ENCODE results near the gene PTX4.
A peak's percentile ranks its signal among the peaks of the same experiment; 100 is the strongest.

Gene PTX4

GRCh38 chr16:1492082-1492922, 3.6 kb upstream of the PTX4 start:
- TF ChIP-seq POLR2A (IDR thresholded peaks at IDR 0.05; ENCODE audit: extremely low read depth, insufficient read length), result peak; percentile 4
- no peak for TF ChIP-seq CTCF (IDR thresholded peaks at IDR 0.05; ENCODE audit: low read depth, low read length)
- TF ChIP-seq, protein P1, sequence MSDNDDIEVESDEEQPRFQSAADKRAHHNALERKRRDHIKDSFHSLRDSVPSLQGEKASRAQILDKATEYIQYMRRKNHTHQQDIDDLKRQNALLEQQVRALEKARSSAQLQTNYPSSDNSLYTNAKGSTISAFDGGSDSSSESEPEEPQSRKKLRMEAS (IDR thresholded peaks at IDR 0.05; ENCODE audit: low read depth, low read length), result no peak
- H3K4me3 ChIP-seq (ENCODE audit: low read depth, low read length), result peak overlapping the region; percentile 79
- peak; percentile 32 for DNase-seq (ENCODE audit: low read depth)

- TF ChIP-seq CTCF (IDR thresholded peaks at IDR 0.05; ENCODE audit: low read depth, low read length), result peak; percentile 47
- TF ChIP-seq POLR2A (IDR thresholded peaks at IDR 0.05; ENCODE audit: extremely low read depth, insufficient read length), result peak; percentile 28
- TF ChIP-seq MYC (IDR thresholded peaks at IDR 0.05; ENCODE audit: low read depth, low read length), result peak; percentile 75
- TF ChIP-seq, protein P1 (IDR thresholded peaks at IDR 0.05; ENCODE audit: low read depth, low read length), result peak; percentile 14
- peak overlapping the region; percentile 79 for H3K4me3 ChIP-seq (ENCODE audit: low read depth, low read length)
- DNase-seq (ENCODE audit: low read depth), result peak; percentile 87
These were observed 2.6 kb upstream of the PTX4 start for GRCh38 chr16:1491327-1491726.

- TF ChIP-seq, protein P1 (IDR thresholded peaks at IDR 0.05; ENCODE audit: low read depth, low read length), result peak; percentile 42; the same call in 1 of the 2 replicates
- TF ChIP-seq MYC (IDR thresholded peaks at IDR 0.05; ENCODE audit: low read depth, low read length), result no peak
- H3K4me3 ChIP-seq (ENCODE audit: low read depth, low read length), result peak overlapping the region; percentile 79
- DNase-seq (ENCODE audit: low read depth), result peak; percentile 42
These were observed 333 bp upstream of the PTX4 start for GRCh38 chr16:1489077-1489476.

DNA sequence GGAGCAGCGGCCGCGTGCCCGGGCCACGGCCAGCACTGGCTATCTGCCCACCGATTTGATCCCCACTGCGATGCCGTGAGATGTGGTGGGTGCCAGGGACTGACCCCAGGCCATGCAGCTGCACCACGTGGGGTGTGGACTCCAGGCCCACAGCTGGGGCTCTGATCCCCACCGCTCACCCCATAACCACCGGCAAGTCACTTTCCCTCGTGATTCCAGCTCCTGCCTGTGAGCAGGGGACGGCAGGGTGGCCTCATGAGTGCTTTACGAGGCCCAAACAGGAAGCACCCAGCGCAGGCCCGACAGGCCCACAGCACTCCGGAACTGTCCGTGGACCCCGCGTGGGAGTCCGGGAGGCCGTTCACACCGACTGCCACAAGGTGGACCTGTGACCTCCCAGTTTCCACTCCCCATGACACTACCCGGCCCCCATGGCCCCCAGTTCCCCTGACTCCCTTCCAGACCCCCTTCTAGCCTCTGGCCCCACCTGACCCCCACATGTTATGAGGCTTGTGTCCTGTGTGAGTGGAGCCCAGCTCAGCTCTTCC, 616 bp downstream of the PTX4 start:
- TF ChIP-seq, protein P1 (IDR thresholded peaks at IDR 0.05; ENCODE audit: low read depth, low read length), result no peak
- TF ChIP-seq POLR2A (IDR thresholded peaks at IDR 0.05; ENCODE audit: extremely low read depth, insufficient read length), result no peak
- no peak for TF ChIP-seq CTCF (IDR thresholded peaks at IDR 0.05; ENCODE audit: low read depth, low read length)
- H3K4me3 ChIP-seq (ENCODE audit: low read depth, low read length), result peak overlapping the region; percentile 79
- peak; percentile 60 for DNase-seq (ENCODE audit: low read depth)

- peak overlapping the region; percentile 79 for H3K4me3 ChIP-seq (ENCODE audit: low read depth, low read length)
- TF ChIP-seq POLR2A (IDR thresholded peaks at IDR 0.05; ENCODE audit: extremely low read depth, insufficient read length) (peak; percentile 51), MYC (IDR thresholded peaks at IDR 0.05; ENCODE audit: low read depth, low read length) (peak; percentile 53; the same call in 1 of the 2 replicates), CTCF (IDR thresholded peaks at IDR 0.05; ENCODE audit: low read depth, low read length) (no peak)
- TF ChIP-seq, protein P1 (IDR thresholded peaks at IDR 0.05; ENCODE audit: low read depth, low read length), result peak; percentile 36; the same call in 1 of the 2 replicates
- peak; percentile 79 for DNase-seq (ENCODE audit: low read depth)
These were observed 1.2 kb downstream of the PTX4 start for GRCh38 chr16:1487395-1488053.
